ENCODE data around the gene WHAMM. TPM values are rescaled to one million over a fixed set of nuclear protein-coding genes. Genes with fewer than 3 reads are reported as not detected.

The WHAMM gene
- total and polyA plus RNA-seq, 7 donors, result 9.9 to 30.8 (median 19.4) TPM

- H3K36me3 ChIP-seq (ENCODE audit: insufficient read depth in 1 of 2, low read depth in 1 of 2), result peaks cover 0 to 42% of the 10 kb centered on the region in 2 donors
- TF ChIP-seq, protein P1, sequence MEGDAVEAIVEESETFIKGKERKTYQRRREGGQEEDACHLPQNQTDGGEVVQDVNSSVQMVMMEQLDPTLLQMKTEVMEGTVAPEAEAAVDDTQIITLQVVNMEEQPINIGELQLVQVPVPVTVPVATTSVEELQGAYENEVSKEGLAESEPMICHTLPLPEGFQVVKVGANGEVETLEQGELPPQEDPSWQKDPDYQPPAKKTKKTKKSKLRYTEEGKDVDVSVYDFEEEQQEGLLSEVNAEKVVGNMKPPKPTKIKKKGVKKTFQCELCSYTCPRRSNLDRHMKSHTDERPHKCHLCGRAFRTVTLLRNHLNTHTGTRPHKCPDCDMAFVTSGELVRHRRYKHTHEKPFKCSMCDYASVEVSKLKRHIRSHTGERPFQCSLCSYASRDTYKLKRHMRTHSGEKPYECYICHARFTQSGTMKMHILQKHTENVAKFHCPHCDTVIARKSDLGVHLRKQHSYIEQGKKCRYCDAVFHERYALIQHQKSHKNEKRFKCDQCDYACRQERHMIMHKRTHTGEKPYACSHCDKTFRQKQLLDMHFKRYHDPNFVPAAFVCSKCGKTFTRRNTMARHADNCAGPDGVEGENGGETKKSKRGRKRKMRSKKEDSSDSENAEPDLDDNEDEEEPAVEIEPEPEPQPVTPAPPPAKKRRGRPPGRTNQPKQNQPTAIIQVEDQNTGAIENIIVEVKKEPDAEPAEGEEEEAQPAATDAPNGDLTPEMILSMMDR (IDR thresholded peaks at IDR 0.05), result no peak
- DNase-seq (no peak), ATAC-seq (no peak)
- no peaks in the 10 kb centered on the region for H3K9me3 ChIP-seq
- H3K27me3 ChIP-seq (ENCODE audit: insufficient read depth in 3 of 3, low read length in 2 of 3), result no peaks in the 10 kb centered on the region
- intact Hi-C loops (cut with DNase I), result loop anchor here (5.0 kb wide), 2 partner anchors 134 to 149 kb away; partner anchors contain the start of gene RAMAC (in 1 of the 2)
- no peak overlapping the region for H3K27ac ChIP-seq
- peaks cover 6% of the 10 kb centered on the region for H3K4me1 ChIP-seq
- no peak overlapping the region for H3K4me3 ChIP-seq
- WGBS, 3 donors, result 62 to 68% (median 63%) methylated on average over 16 of the region's 16 CpGs
Observed at GRCh38 chr15:82852941-82853561, 43.6 kb downstream of the WHAMM start.

DNA sequence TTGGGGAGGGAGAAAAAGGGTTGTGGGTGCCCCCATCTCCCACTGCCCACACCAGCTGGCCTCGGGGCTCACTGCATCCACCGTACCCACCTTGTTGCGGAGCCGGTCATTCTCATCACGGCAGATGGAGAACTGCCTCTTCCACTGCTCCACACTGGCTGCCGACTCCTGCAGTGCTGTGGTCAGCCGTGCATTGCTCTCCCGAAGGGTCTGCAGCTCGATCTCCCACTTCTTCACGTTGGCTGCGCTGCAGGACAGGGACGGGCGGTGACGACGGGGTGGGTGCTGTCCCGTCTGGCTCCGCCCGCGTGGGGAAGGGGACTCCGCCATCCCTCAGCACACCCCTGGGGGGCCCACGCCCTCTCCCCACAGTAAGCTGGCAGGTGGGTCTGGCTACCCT is 45.1 kb downstream of the WHAMM start:
- Histone ChIP-seq H3K4me1 (peaks cover 6% of the 10 kb centered on the region), H3K27ac (no peak overlapping the region), H3K9me3 (no peaks in the 10 kb centered on the region), H3K36me3 (ENCODE audit: insufficient read depth in 1 of 2, low read depth in 1 of 2) (peaks cover 0 to 52% of the 10 kb centered on the region in 2 donors), H3K27me3 (ENCODE audit: insufficient read depth in 3 of 3, low read length in 2 of 3) (no peaks in the 10 kb centered on the region), H3K4me3 (no peak overlapping the region)
- DNase-seq (no peak), ATAC-seq (no peak)
- WGBS, 3 donors, result 89 to 95% (median 93%) methylated on average over 21 of the region's 21 CpGs
- TF ChIP-seq, protein P1 (IDR thresholded peaks at IDR 0.05), result no peak
- intact Hi-C loops (cut with DNase I), result loop anchor here (5.0 kb wide), 2 partner anchors 133 to 148 kb away; partner anchors contain the start of gene RAMAC (in 1 of the 2)

DNA sequence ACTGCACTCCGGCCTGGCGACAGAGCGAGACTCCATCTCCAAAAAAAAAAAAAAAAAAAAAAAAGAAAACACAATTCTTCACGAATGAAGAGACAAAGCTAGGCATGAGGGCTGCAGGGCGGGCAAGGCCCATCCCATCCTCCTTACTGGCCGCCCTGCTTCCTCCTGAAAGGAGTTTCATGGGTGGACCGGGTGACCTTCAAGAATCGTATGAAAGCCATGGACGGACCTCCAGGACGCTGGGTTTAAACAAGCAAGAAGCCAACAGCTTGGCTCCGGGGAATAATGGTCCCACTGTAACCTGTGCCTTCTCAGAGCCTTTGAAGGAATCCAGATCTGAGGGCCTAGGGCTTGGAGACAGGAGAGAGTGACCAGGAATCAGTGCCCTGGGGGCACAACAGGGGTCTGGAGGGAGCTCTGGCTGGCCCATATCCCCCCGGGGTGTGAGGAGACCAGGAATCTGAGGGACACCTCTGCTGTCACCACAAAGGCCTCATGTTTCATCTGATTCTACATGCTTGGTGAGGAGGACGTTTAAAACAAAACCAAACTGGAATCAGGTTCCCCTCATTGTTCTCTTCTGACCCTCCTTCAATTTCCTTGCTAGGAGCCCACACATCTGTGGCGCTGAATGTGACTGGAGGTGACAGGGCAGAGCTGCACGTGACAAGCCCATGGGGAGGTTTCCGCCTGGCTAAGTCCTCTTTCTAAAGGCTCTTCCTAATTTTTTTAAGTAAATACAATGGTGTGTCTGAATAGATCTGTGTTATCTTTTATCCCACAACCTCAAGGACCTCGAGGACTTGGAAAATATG is 46.1 kb downstream of the WHAMM start:
- no peaks in the 10 kb centered on the region for H3K9me3 ChIP-seq
- intact Hi-C loops (cut with DNase I), result no loop called here

DNA sequence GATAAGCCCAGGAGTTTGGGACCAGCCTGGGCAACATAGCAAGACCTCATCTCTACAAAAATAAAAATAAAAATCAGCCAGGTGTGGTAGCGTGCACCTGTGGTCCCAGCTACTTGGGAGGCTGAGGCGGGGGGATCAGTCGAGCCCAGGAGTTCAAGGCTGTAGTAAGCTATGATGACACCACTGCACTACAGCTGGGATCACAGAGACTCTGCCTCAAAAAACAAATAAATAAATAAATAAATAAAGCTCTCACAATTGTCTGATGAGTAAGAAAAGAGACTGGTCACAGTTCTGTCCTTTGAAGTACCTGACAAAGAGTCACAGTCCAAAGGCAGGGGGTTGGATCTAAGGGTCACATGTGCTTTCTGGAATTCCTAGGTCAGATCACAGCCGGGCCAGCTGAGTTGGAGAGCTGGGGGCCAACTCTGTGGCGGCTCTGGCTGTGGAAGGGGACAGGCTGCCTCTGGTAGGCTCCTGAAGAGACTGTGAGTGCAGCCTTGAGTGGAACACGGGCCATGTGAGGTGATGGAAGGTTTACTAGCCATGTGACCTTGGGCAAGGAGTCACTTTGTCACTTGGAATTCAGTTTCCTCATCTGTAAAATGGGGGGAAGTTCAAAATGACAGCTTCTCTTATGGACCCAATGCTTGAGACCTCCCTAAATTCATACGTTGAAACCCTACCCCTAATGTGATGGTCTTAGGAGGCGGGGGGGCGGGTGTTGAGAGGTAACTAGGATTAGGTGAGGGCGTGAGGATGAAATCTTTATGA is 47.2 kb downstream of the WHAMM start:
- DNase-seq (peak in 1 of 2 donors; percentile 18), ATAC-seq (peak in 2 of 4 donors; percentile 6 to 23)
- TF ChIP-seq, protein P1 (IDR thresholded peaks at IDR 0.05), result no peak
- 88 to 91% (median 89%) methylated on average over 10 of the region's 10 CpGs for WGBS, 3 donors
- peaks cover 0 to 37% of the 10 kb centered on the region in 2 donors for H3K36me3 ChIP-seq (ENCODE audit: insufficient read depth in 1 of 2, low read depth in 1 of 2)
- no peaks in the 10 kb centered on the region for H3K4me1 ChIP-seq
- no peak overlapping the region for H3K27ac ChIP-seq
- intact Hi-C loops (cut with DNase I), result no loop called here
- H3K4me3 ChIP-seq, result no peak overlapping the region
- H3K9me3 ChIP-seq, result no peaks in the 10 kb centered on the region
- no peaks in the 10 kb centered on the region for H3K27me3 ChIP-seq (ENCODE audit: insufficient read depth in 3 of 3, low read length in 2 of 3)

More for the DNA sequence above, 46.1 kb downstream of the WHAMM start:
- H3K4me1 ChIP-seq, result no peaks in the 10 kb centered on the region
- H3K27me3 ChIP-seq (ENCODE audit: insufficient read depth in 3 of 3, low read length in 2 of 3), result no peaks in the 10 kb centered on the region
- peaks cover 0 to 48% of the 10 kb centered on the region in 2 donors for H3K36me3 ChIP-seq (ENCODE audit: insufficient read depth in 1 of 2, low read depth in 1 of 2)
- TF ChIP-seq, protein P1 (IDR thresholded peaks at IDR 0.05), result no peak
- H3K4me3 ChIP-seq, result no peak overlapping the region
- DNase-seq (no peak), ATAC-seq (no peak)
- WGBS, 3 donors, result 80 to 83% (median 82%) methylated on average over 14 to 17 of the region's 17 CpGs
- H3K27ac ChIP-seq, result no peak overlapping the region

Measured in psoas muscle (tissue), 8 donors.